SK-N-MC (cell line): ENCODE data around the gene CRISP3.
"Not testable (repeated sequence)": the region's sequence is repeated elsewhere in the genome, so short reads cannot be mapped to it uniquely, and the experiment has no call there.

Experiments
- DNase-seq: peaks from one replicate; pipeline ENCODE4 v3.0.0-alpha.2; 2011; ENCODE audit warnings: low read depth, low spot score
- H3K27ac ChIP-seq: fragments of 200-600 bp; sonication (generic); 2 replicates; pipeline ENCODE4 v1.5.1; 2016; ENCODE audit warnings: mixed run types
- H3K36me3 ChIP-seq: fragments of 200-600 bp; sonication (generic); 2 replicates; pipeline ENCODE4 v1.6.1; 2017; ENCODE audit warnings: antibody characterized with exemption, low read length, mixed read lengths; ENCODE audit not compliant: insufficient read depth
- H3K4me3 ChIP-seq: fragments of 200-600 bp; sonication (generic); 2 replicates; pipeline ENCODE4 v1.5.1; 2016
- H3K9ac ChIP-seq: fragments of 200-600 bp; sonication (generic); 2 replicates; pipeline ENCODE4 v1.8.0; 2017; ENCODE audit warnings: mixed run types, mixed read lengths; ENCODE audit not compliant: insufficient read length
- H3K9me3 ChIP-seq: fragments of 200-600 bp; sonication (generic); 2 replicates; pipeline ENCODE4 v1.6.1; 2017; ENCODE audit warnings: low read depth, mild to moderate bottlenecking, antibody characterized with exemption, low read length, moderate library complexity, mixed read lengths
- EZH2 ChIP-seq: fragments of 200-600 bp; sonication (generic); IDR thresholded peaks from one replicate; pipeline ENCODE4 v1.6.1; 2017; ENCODE audit warnings: antibody characterized with exemption
- FOXP2 ChIP-seq: optimal IDR thresholded peaks from 2 replicates; pipeline ENCODE3; 2011; ENCODE audit warnings: mild to moderate bottlenecking, moderate library complexity; ENCODE audit not compliant: insufficient read depth; ENCODE audit errors: extremely low read length, control extremely low read depth
- POLR2AphosphoS5 ChIP-seq: IDR thresholded peaks from 2 replicates; pipeline ENCODE4 v1.6.1; 2012; ENCODE audit warnings: mild to moderate bottlenecking, low read depth, low read length, borderline replicate concordance

Gene CRISP3

GRCh38 chr6:49764571-49765236, 20.5 kb upstream of the CRISP3 start:
- H3K9me3 ChIP-seq = no peaks in the 10 kb centered on the region
- no peaks in the 10 kb centered on the region for H3K36me3 ChIP-seq
- H3K9ac ChIP-seq = no peak overlapping the region
- no peak for TF ChIP-seq FOXP2
- TF ChIP-seq EZH2 = no peak
- no peak for TF ChIP-seq POLR2AphosphoS5
- H3K27ac ChIP-seq = no peak overlapping the region
- no peak for DNase-seq
- H3K4me3 ChIP-seq = no peak overlapping the region

DNA sequence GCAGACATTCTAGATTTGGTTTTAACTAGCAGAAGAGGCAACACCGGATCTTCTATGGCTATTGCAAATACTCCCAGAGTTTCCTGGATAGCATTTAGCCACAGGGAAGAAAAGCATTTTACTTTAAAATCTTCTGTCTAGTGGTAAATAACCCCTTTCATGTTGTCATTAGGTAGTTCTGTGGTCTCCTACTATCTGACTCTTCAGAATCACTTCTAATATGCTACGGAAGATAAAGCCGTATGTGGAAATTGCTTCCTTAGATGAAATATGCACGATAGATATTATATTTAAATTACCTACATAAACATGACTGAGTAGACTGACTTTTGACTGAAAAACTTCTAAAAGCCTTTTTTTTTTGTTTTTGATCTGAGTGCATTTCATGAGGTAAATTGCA, 759 bp downstream of the CRISP3 start:
- H3K36me3 ChIP-seq = no peaks in the 10 kb centered on the region
- DNase-seq = no peak
- no peaks in the 10 kb centered on the region for H3K9me3 ChIP-seq
- TF ChIP-seq EZH2 = no peak
- no peak for TF ChIP-seq POLR2AphosphoS5
- TF ChIP-seq FOXP2 = no peak
- no peak overlapping the region for H3K27ac ChIP-seq
- no peak overlapping the region for H3K9ac ChIP-seq
- H3K4me3 ChIP-seq = no peak overlapping the region

GRCh38 chr6:49739423-49739822, 4.8 kb downstream of the CRISP3 start:
- Histone ChIP-seq H3K27ac (no peak overlapping the region), H3K4me3 (no peak overlapping the region), H3K36me3 (no peaks in the 10 kb centered on the region), H3K9me3 (no peaks in the 10 kb centered on the region), H3K9ac (no peak overlapping the region)
- no peak for DNase-seq
- no peak for TF ChIP-seq POLR2AphosphoS5
- no peak for TF ChIP-seq FOXP2
- TF ChIP-seq EZH2 = no peak

- Histone ChIP-seq H3K9me3 (no peaks in the 10 kb centered on the region), H3K36me3 (no peaks in the 10 kb centered on the region), H3K4me3 (no peak overlapping the region), H3K9ac (no peak overlapping the region), H3K27ac (no peak overlapping the region)
- no peak for DNase-seq
- no peak for TF ChIP-seq FOXP2
- no peak for TF ChIP-seq EZH2
- no peak for TF ChIP-seq POLR2AphosphoS5
Observed at GRCh38 chr6:49736017-49736508, 8.1 kb downstream of the CRISP3 start.

GRCh38 chr6:49733680-49734079, 10.5 kb downstream of the CRISP3 start:
- TF ChIP-seq EZH2 (no peak), POLR2AphosphoS5 (no peak), FOXP2 (no peak)
- Histone ChIP-seq H3K36me3 (no peaks in the 10 kb centered on the region), H3K4me3 (no peak overlapping the region), H3K9ac (no peak overlapping the region), H3K27ac (no peak overlapping the region), H3K9me3 (no peaks in the 10 kb centered on the region)
- DNase-seq = no peak

DNA sequence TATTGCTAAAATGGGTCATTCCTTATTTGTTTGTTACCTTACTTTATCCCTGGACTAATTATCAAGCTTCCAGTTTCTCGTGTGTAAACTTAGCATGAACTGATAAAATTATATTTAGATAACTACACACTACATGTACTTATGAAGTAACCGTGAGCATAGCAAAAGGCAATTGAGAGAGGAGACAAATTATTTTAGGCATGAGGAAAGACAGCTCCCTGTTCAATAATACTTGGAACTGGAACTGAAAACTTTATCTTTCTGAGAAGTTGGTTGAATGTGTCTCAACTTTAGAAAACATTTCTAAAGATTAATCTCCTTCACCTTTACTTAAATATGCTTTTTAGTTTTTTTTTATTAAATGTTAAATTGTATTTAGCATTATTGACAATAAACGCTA, 11.4 kb downstream of the CRISP3 start:
- H3K27ac ChIP-seq = no peak overlapping the region
- no peak for TF ChIP-seq EZH2
- TF ChIP-seq POLR2AphosphoS5 = no peak
- TF ChIP-seq FOXP2 = no peak
- H3K36me3 ChIP-seq = no peaks in the 10 kb centered on the region
- H3K4me3 ChIP-seq = no peak overlapping the region
- H3K9me3 ChIP-seq = no peaks in the 10 kb centered on the region
- H3K9ac ChIP-seq = no peak overlapping the region
- DNase-seq = no peak

GRCh38 chr6:49730251-49730650, 13.9 kb downstream of the CRISP3 start:
- Histone ChIP-seq H3K9ac (no peak overlapping the region), H3K36me3 (no peaks in the 10 kb centered on the region), H3K4me3 (no peak overlapping the region), H3K9me3 (no peaks in the 10 kb centered on the region), H3K27ac (no peak overlapping the region)
- no peak for TF ChIP-seq EZH2
- TF ChIP-seq FOXP2 = no peak
- no peak for TF ChIP-seq POLR2AphosphoS5
- no peak for DNase-seq

- H3K9me3 ChIP-seq, H3K27ac ChIP-seq, DNase-seq, H3K4me3 ChIP-seq, H3K36me3 ChIP-seq, H3K9ac ChIP-seq: not testable (repeated sequence)
Observed at GRCh38 chr6:49723917-49724316, 20.3 kb downstream of the CRISP3 start.

GRCh38 chr6:49721297-49721696, 22.9 kb downstream of the CRISP3 start:
- H3K27ac ChIP-seq = no peak overlapping the region
- H3K36me3 ChIP-seq = no peaks in the 10 kb centered on the region
- peaks cover 5% of the 10 kb centered on the region; the same call in 1 of the 2 replicates for H3K9me3 ChIP-seq
- no peak for DNase-seq
- no peak overlapping the region for H3K4me3 ChIP-seq
- no peak overlapping the region for H3K9ac ChIP-seq
- TF ChIP-seq POLR2AphosphoS5 = no peak
- no peak for TF ChIP-seq EZH2
- no peak for TF ChIP-seq FOXP2

DNA sequence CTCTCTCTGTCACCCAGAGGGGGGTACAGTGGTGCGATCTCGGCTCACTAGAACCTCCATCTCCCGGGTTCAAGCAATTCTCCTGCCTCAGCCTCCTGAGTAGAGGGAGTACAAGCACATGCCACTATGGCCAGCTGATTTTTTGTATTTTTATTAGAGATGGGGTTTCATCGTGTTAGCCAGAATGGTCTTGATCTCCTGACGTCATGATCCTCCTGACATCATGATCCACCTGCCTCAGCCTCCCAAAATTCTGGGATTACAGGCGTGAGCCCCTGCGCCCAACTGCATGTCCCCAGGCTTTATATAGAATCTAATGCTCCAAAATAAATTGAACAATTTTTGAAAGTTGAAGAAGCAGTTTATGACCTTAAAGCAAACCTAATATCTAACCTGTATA, 23.8 kb downstream of the CRISP3 start:
- Histone ChIP-seq H3K36me3 (no peaks in the 10 kb centered on the region), H3K27ac (no peak overlapping the region), H3K4me3 (no peak overlapping the region), H3K9me3 (peaks cover 5% of the 10 kb centered on the region; the same call in 1 of the 2 replicates), H3K9ac (no peak overlapping the region)
- DNase-seq = no peak
- no peak for TF ChIP-seq EZH2
- TF ChIP-seq POLR2AphosphoS5 = no peak
